ENCODE data around the gene ZCCHC9.

- TF ChIP-seq, protein P1, sequence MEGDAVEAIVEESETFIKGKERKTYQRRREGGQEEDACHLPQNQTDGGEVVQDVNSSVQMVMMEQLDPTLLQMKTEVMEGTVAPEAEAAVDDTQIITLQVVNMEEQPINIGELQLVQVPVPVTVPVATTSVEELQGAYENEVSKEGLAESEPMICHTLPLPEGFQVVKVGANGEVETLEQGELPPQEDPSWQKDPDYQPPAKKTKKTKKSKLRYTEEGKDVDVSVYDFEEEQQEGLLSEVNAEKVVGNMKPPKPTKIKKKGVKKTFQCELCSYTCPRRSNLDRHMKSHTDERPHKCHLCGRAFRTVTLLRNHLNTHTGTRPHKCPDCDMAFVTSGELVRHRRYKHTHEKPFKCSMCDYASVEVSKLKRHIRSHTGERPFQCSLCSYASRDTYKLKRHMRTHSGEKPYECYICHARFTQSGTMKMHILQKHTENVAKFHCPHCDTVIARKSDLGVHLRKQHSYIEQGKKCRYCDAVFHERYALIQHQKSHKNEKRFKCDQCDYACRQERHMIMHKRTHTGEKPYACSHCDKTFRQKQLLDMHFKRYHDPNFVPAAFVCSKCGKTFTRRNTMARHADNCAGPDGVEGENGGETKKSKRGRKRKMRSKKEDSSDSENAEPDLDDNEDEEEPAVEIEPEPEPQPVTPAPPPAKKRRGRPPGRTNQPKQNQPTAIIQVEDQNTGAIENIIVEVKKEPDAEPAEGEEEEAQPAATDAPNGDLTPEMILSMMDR (conservative IDR thresholded peaks at IDR 0.05; ENCODE audit: low read depth, low read length), result no peak
- TF ChIP-seq EZH2 (IDR thresholded peaks at IDR 0.05; ENCODE audit: borderline replicate concordance, low read depth, low read length, poor library complexity, severe bottlenecking), result no peak
These were observed 44.1 kb downstream of the ZCCHC9 start for GRCh38 chr5:81345411-81346003.
